ENCODE data around the gene ZSWIM2. TPM values are rescaled to one million over a fixed set of nuclear protein-coding genes. Genes with fewer than 3 reads are reported as not detected.
"Not testable (repeated sequence)": the region's sequence is repeated elsewhere in the genome, so short reads cannot be mapped to it uniquely, and the experiment has no call there.

Gene ZSWIM2
- polyA plus RNA-seq, 2 of the 4 experiments (the other 2 are of a cell fraction), result not detected

- CTCF ChIA-PET, result no interaction called here
- POLR2A ChIA-PET, result no interaction called here
- WGBS (ENCODE audit: missing lambda C conversion rate), result 97% methylated on average over 2 of the region's 2 CpGs
- no peak for DNase-seq (ENCODE audit: low read depth in 1 of 2, low spot score in 1 of 2)
- no peaks in the 10 kb centered on the region for H3K4me1 ChIP-seq
- no peak for FAIRE-seq
- ATAC-seq, result no peak
- H3K9me3 ChIP-seq, result no peaks in the 10 kb centered on the region
- no peak overlapping the region for H3K27ac ChIP-seq
- no peak overlapping the region for H3K4me2 ChIP-seq
- TF ChIP-seq FOSB (CRISPR knock-in tag; IDR thresholded peaks at IDR 0.05) (no peak), RCOR1 (IDR thresholded peaks at IDR 0.05; ENCODE audit: low read depth, low read length) (no peak), ZSCAN20 (CRISPR knock-in tag; IDR thresholded peaks at IDR 0.05) (no peak), FOXS1 (CRISPR knock-in tag; IDR thresholded peaks at IDR 0.05) (no peak)
- H3K4me3 ChIP-seq, result no peak overlapping the region
These were observed 26.6 kb downstream of the ZSWIM2 start for GRCh38 chr2:186822323-186822722.

DNA sequence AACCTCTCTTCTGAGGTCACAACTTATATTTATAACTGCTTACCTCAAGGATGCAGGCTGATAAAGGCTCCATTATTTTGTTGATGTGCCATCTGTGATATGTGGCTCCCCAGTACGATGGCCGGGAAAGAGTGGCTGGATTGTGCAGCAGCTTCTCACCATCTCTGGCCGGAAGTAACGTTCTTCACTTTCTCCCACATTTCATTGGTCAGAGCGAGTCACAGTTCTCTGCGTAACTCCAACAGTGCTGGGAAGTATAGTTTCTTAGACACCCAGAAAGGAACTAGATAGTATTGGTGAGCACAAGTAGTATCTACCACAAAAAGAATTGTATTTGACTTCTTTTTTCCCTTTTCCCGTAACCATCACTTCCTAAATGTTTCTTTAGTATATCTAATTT is 28.7 kb downstream of the ZSWIM2 start:
- no peak for TF ChIP-seq FOXS1 (CRISPR knock-in tag; IDR thresholded peaks at IDR 0.05)
- no peak for TF ChIP-seq FOSL2 (IDR thresholded peaks at IDR 0.05)
- no peak for TF ChIP-seq FOSL2 (CRISPR knock-in tag; IDR thresholded peaks at IDR 0.05)
- TF ChIP-seq, protein P1, sequence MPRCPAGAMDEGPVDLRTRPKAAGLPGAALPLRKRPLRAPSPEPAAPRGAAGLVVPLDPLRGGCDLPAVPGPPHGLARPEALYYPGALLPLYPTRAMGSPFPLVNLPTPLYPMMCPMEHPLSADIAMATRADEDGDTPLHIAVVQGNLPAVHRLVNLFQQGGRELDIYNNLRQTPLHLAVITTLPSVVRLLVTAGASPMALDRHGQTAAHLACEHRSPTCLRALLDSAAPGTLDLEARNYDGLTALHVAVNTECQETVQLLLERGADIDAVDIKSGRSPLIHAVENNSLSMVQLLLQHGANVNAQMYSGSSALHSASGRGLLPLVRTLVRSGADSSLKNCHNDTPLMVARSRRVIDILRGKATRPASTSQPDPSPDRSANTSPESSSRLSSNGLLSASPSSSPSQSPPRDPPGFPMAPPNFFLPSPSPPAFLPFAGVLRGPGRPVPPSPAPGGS (IDR thresholded peaks at IDR 0.05), result no peak
- TF ChIP-seq ESRRA (IDR thresholded peaks at IDR 0.05; ENCODE audit: borderline replicate concordance, low read length), result no peak
- no peak for TF ChIP-seq ATOH8 (CRISPR knock-in tag; IDR thresholded peaks at IDR 0.05; ENCODE audit: low read depth)
- no peak for TF ChIP-seq MYC (IDR thresholded peaks at IDR 0.05; ENCODE audit: borderline replicate concordance, low read length)
- TF ChIP-seq JUNB (IDR thresholded peaks at IDR 0.05), result no peak
- TF ChIP-seq, protein P2, sequence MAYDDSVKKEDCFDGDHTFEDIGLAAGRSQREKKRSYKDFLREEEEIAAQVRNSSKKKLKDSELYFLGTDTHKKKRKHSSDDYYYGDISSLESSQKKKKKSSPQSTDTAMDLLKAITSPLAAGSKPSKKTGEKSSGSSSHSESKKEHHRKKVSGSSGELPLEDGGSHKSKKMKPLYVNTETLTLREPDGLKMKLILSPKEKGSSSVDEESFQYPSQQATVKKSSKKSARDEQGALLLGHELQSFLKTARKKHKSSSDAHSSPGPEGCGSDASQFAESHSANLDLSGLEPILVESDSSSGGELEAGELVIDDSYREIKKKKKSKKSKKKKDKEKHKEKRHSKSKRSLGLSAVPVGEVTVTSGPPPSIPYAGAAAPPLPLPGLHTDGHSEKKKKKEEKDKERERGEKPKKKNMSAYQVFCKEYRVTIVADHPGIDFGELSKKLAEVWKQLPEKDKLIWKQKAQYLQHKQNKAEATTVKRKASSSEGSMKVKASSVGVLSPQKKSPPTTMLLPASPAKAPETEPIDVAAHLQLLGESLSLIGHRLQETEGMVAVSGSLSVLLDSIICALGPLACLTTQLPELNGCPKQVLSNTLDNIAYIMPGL (CRISPR knock-in tag; IDR thresholded peaks at IDR 0.05; ENCODE audit: borderline replicate concordance), result no peak
- TF ChIP-seq NFE2L2 (conservative IDR thresholded peaks at IDR 0.05; ENCODE audit: low read length), result no peak
- TF ChIP-seq MAZ (IDR thresholded peaks at IDR 0.05; ENCODE audit: borderline replicate concordance, low read depth, low read length), result no peak
- no peak for TF ChIP-seq CHD2 (IDR thresholded peaks at IDR 0.05; ENCODE audit: low read length, partially characterized antibody)
- no peak for TF ChIP-seq PHF8 (IDR thresholded peaks at IDR 0.05; ENCODE audit: borderline replicate concordance, low read depth)
- no peak for TF ChIP-seq MAX (IDR thresholded peaks at IDR 0.05)
- TF ChIP-seq, protein P3, sequence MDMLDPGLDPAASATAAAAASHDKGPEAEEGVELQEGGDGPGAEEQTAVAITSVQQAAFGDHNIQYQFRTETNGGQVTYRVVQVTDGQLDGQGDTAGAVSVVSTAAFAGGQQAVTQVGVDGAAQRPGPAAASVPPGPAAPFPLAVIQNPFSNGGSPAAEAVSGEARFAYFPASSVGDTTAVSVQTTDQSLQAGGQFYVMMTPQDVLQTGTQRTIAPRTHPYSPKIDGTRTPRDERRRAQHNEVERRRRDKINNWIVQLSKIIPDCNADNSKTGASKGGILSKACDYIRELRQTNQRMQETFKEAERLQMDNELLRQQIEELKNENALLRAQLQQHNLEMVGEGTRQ (IDR thresholded peaks at IDR 0.05), result no peak
- no peaks in the 10 kb centered on the region for H3K4me1 ChIP-seq
- ATAC-seq, result no peak
- DNase-seq (ENCODE audit: low read depth in 1 of 2, low spot score in 1 of 2), result no peak
- CTCF ChIA-PET, result no interaction called here
- POLR2A ChIA-PET, result no interaction called here
- H3K4me3 ChIP-seq, result no peak overlapping the region
- H3K4me2 ChIP-seq, result no peak overlapping the region
- 72% methylated on average over 7 of the region's 7 CpGs for WGBS (ENCODE audit: missing lambda C conversion rate)
- no peak for FAIRE-seq
- H3K9me3 ChIP-seq, result 0 out of 3 replicates have a peak, but pooled peaks cover 7% of the 10 kb centered on the region
- no peak overlapping the region for H3K27ac ChIP-seq

DNA sequence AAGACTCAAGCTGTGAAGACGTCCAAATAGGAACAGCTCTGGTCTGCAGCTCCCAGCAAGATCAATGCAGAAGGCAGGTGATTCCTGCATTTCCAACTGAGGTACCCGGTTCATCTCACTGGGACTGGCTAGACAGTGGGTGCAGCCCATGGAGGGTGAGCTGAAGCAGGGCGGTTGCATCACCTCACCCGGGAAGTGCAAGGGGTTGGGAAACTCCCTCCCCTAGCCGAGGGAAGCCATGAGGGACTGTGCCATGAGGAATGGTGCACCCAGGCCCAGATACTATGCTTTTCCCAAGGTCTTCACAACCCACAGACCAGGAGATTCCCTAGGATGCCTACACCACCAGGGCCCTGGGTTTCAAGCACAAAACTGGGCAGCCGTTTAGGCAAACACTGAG is 37.2 kb downstream of the ZSWIM2 start:
- POLR2A ChIA-PET; H3K9me3 ChIP-seq; H3K4me1 ChIP-seq; DNase-seq (ENCODE audit: low read depth in 1 of 2, low spot score in 1 of 2); H3K4me2 ChIP-seq; ATAC-seq; H3K4me3 ChIP-seq; FAIRE-seq; H3K27ac ChIP-seq; CTCF ChIA-PET: not testable (repeated sequence)
- 38% methylated on average over 6 of the region's 6 CpGs for WGBS (ENCODE audit: missing lambda C conversion rate)

All from A549 (cell line).